Panc1 (cell line): ENCODE measurements around the gene TNFRSF21. TPM values are rescaled to one million over a fixed set of nuclear protein-coding genes. Genes with fewer than 3 reads are reported as not detected.

Source experiments
- ATAC-seq: fragments of 200-7000 bp; cut with Tn5 transposase; 2 replicates; pipeline ENCODE4 v1.9.1; 2020; ENCODE audit warnings: mild to moderate bottlenecking, moderate library complexity
- BruUV-seq: library from RNA; stranded (reverse); fragments of 400-500 nt; replicated peaks from 2 replicates; lab custom pipeline; 2021; lab: Mats Ljungman, UMichigan
- CTCF ChIA-PET: fragments of 300-600 bp; sonication (Branson Sonifier 250); formaldehyde crosslinking; loops from one replicate; lab custom pipeline; 2022; ENCODE audit warnings: antibody characterized with exemption; lab: Charles Lee
- POLR2A ChIA-PET: fragments of 300-600 bp; sonication (Branson Sonifier 250); formaldehyde crosslinking; loops from one replicate; lab custom pipeline; 2022; ENCODE audit warnings: antibody characterized with exemption; lab: Charles Lee
- DNase-seq: peaks from one replicate; pipeline ENCODE4 v3.0.0-alpha.2; 2010; ENCODE audit warnings: low read depth, low spot score
- H3K27ac ChIP-seq: 2 replicates; pipeline ENCODE4 v1.5.1; 2011; ENCODE audit warnings: mild to moderate bottlenecking, low read length, inconsistent platforms
- H3K27me3 ChIP-seq: fragments of 200-500 bp; sonication (Bioruptor generic); 2 replicates; pipeline ENCODE4 v1.6.0; 2014; ENCODE audit warnings: low read length, inconsistent platforms; ENCODE audit not compliant: control insufficient read depth, insufficient read depth
- H3K36me3 ChIP-seq: fragments of 200-500 bp; sonication (Bioruptor generic); 2 replicates; pipeline ENCODE4 v1.5.1; 2014; ENCODE audit warnings: inconsistent platforms, mild to moderate bottlenecking, low read length, moderate library complexity; ENCODE audit not compliant: control insufficient read depth, insufficient read depth
- H3K4me1 ChIP-seq: 2 replicates; pipeline ENCODE4 v1.5.1; 2011; ENCODE audit warnings: inconsistent platforms, mild to moderate bottlenecking, low read length, moderate library complexity; ENCODE audit not compliant: control insufficient read depth, insufficient read depth
- H3K4me3 ChIP-seq, 2 experiments: 2 replicates each; pipeline ENCODE4 v1.5.1; 2011 to 2012; ENCODE audit warnings: low read depth in 2 of 2, low read length in 2 of 2, mild to moderate bottlenecking in 2 of 2, inconsistent platforms in 1 of 2, moderate library complexity in 1 of 2
- H3K9me3 ChIP-seq: fragments of 200-500 bp; sonication (Bioruptor generic); 2 replicates; pipeline ENCODE4 v1.5.1; 2014; ENCODE audit warnings: low read depth, mild to moderate bottlenecking, inconsistent platforms, low read length, moderate library complexity; ENCODE audit not compliant: control insufficient read depth, insufficient read depth
- POLR2AphosphoS5 ChIP-seq: IDR thresholded peaks from 2 replicates; pipeline ENCODE4 v1.6.1; 2012; ENCODE audit warnings: mild to moderate bottlenecking, low read depth, low read length, moderate library complexity
- SIN3A ChIP-seq: IDR thresholded peaks from 2 replicates; pipeline ENCODE4 v1.6.1; 2012; ENCODE audit warnings: low read depth, mild to moderate bottlenecking, low read length, moderate library complexity, borderline replicate concordance; ENCODE audit not compliant: insufficient read depth
- TCF7L2 ChIP-seq: IDR thresholded peaks from 2 replicates; pipeline ENCODE4 v1.6.1; 2011; ENCODE audit warnings: mild to moderate bottlenecking, low read depth, low read length, inconsistent platforms
- in situ Hi-C: cut with HindIII; loops from 2 replicates; pipeline ENCODE4 v1.10.0; 2016; ENCODE audit warnings: low sequenced_read_pairs, low pct_unique_long_range_greater_than_20kb
- intact Hi-C: fragments of 100-400 bp; cut with micrococcal nuclease; formaldehyde crosslinking; loops from one replicate; pipeline ENCODE4 v1.10.0; 2022; ENCODE audit not compliant: unreplicated experiment
- total RNA-seq: library from RNA; stranded (reverse); gene quantifications from one replicate; pipeline ENCODE4 v1.2.1, GENCODE V29; 2021; ENCODE audit not compliant: unreplicated experiment
- TF ChIP-seq, protein P1 (sequence below), 2 experiments: IDR thresholded peaks; 2 replicates each; pipeline ENCODE4 v1.6.1; 2011 to 2012; ENCODE audit warnings: low read depth in 2 of 2, control low read depth in 1 of 2, low read length in 1 of 2, mild to moderate bottlenecking in 1 of 2, moderate library complexity in 1 of 2; ENCODE audit not compliant: insufficient read depth in 1 of 2
- TF ChIP-seq, protein P2 (sequence below): fragments of 450-650 bp; IDR thresholded peaks from 2 replicates; pipeline ENCODE4 v1.5.1; 2017; ENCODE audit warnings: mild to moderate bottlenecking

TNFRSF21 gene
- total RNA-seq, 1 experiment from 2014 or later = 76.0 TPM

DNA sequence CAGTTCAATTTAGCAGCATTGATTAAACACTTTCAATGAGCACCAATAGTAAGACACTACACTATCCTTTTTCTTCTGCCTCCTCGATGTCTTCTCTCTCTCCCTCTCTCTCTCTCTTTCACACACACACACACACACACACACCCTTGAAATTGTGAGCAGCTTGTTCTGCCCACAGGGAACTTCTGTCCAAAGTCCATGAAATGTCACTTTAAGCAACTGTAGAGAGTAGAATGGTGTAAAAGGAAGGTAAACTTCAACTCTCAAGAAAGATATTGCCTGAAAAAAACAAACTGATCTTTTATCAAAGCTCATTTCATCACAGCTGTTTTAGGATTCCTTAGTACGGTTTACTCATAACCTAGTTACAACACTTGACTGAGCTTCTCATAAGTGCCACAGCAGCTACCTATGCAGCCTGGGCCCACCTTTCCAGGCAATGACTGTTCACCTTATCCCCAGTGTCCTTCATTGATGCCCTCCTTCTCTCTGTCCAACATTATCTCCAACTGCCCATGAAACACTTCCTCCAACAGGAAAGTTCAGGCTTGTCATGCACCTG lies 107.0 kb downstream of the TNFRSF21 start:
- no peaks in the 10 kb centered on the region for H3K36me3 ChIP-seq
- BruUV-seq = no TSS peak
- in situ Hi-C loops (no loop called here), intact Hi-C loops (no loop called here)
- no peak overlapping the region for H3K27ac ChIP-seq
- no peaks in the 10 kb centered on the region for H3K27me3 ChIP-seq
- ATAC-seq = no peak
- TF ChIP-seq, protein P1, sequence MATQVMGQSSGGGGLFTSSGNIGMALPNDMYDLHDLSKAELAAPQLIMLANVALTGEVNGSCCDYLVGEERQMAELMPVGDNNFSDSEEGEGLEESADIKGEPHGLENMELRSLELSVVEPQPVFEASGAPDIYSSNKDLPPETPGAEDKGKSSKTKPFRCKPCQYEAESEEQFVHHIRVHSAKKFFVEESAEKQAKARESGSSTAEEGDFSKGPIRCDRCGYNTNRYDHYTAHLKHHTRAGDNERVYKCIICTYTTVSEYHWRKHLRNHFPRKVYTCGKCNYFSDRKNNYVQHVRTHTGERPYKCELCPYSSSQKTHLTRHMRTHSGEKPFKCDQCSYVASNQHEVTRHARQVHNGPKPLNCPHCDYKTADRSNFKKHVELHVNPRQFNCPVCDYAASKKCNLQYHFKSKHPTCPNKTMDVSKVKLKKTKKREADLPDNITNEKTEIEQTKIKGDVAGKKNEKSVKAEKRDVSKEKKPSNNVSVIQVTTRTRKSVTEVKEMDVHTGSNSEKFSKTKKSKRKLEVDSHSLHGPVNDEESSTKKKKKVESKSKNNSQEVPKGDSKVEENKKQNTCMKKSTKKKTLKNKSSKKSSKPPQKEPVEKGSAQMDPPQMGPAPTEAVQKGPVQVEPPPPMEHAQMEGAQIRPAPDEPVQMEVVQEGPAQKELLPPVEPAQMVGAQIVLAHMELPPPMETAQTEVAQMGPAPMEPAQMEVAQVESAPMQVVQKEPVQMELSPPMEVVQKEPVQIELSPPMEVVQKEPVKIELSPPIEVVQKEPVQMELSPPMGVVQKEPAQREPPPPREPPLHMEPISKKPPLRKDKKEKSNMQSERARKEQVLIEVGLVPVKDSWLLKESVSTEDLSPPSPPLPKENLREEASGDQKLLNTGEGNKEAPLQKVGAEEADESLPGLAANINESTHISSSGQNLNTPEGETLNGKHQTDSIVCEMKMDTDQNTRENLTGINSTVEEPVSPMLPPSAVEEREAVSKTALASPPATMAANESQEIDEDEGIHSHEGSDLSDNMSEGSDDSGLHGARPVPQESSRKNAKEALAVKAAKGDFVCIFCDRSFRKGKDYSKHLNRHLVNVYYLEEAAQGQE (IDR thresholded peaks at IDR 0.05; ENCODE audit: insufficient read depth in 1 of 2, low read depth in 2 of 2, low read length in 1 of 2) = no peak
- TF ChIP-seq TCF7L2 (no peak), POLR2AphosphoS5 (no peak), SIN3A (no peak)
- TF ChIP-seq, protein P2, sequence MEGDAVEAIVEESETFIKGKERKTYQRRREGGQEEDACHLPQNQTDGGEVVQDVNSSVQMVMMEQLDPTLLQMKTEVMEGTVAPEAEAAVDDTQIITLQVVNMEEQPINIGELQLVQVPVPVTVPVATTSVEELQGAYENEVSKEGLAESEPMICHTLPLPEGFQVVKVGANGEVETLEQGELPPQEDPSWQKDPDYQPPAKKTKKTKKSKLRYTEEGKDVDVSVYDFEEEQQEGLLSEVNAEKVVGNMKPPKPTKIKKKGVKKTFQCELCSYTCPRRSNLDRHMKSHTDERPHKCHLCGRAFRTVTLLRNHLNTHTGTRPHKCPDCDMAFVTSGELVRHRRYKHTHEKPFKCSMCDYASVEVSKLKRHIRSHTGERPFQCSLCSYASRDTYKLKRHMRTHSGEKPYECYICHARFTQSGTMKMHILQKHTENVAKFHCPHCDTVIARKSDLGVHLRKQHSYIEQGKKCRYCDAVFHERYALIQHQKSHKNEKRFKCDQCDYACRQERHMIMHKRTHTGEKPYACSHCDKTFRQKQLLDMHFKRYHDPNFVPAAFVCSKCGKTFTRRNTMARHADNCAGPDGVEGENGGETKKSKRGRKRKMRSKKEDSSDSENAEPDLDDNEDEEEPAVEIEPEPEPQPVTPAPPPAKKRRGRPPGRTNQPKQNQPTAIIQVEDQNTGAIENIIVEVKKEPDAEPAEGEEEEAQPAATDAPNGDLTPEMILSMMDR = no peak
- no peak overlapping the region for H3K4me3 ChIP-seq
- POLR2A ChIA-PET = interaction anchor here (0.6 kb wide), 1 partner anchor 98 kb away, joined by 3 read pairs; no protein-coding TSS in a partner anchor
- H3K9me3 ChIP-seq = no peaks in the 10 kb centered on the region
- CTCF ChIA-PET = no interaction called here
- H3K4me1 ChIP-seq = no peaks in the 10 kb centered on the region
- no peak for DNase-seq

DNA sequence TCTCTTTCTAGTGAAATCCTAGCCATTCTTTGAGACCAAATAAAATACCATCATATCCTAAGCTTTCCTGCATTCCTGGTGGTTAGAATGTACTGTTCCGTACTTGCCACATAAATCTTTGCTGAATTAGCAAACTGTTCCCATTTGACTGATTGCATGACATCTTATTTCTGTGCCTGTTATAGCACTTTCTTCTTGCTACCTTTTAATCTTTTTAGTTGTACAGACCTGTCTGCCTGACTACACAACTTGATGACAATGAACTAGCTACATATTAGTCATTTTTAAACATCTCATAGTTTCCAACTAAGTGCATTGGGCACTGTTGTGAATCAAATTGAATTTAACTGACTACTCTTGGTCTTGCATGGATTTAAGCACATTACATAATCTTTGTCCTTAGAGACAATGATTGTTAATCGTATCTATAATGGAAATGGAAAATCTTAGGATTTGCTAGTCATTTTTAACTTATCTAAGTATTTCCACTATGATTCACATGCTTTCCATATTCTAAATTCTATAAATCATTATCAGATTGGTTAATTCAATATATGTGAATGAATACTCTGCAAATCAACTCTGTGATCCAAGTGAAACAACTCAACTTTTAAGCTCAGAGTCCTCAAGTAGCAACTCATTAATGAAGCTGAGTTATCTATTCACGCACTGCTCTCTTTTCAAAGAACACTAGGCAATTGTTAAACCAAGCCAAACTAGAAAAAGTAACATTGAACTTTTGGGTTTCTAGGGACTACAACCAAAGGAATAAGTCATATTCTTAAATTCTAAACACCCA lies 109.0 kb downstream of the TNFRSF21 start:
- no peaks in the 10 kb centered on the region for H3K27me3 ChIP-seq
- no peaks in the 10 kb centered on the region for H3K4me1 ChIP-seq
- BruUV-seq = no TSS peak
- TF ChIP-seq, protein P1 (IDR thresholded peaks at IDR 0.05; ENCODE audit: insufficient read depth in 1 of 2, low read depth in 2 of 2, low read length in 1 of 2) = no peak
- TF ChIP-seq SIN3A (no peak), TCF7L2 (no peak), POLR2AphosphoS5 (no peak)
- TF ChIP-seq, protein P2 = no peak
- intact Hi-C loops (no loop called here), in situ Hi-C loops (no loop called here)
- ChIA-PET POLR2A (interaction anchor here (0.5 kb wide), 1 partner anchor 53 kb away, joined by 4 read pairs; no protein-coding TSS in a partner anchor), CTCF (no interaction called here)
- no peak overlapping the region for H3K27ac ChIP-seq
- ATAC-seq (no peak), DNase-seq (no peak)
- no peaks in the 10 kb centered on the region for H3K9me3 ChIP-seq
- no peak overlapping the region for H3K4me3 ChIP-seq
- no peaks in the 10 kb centered on the region for H3K36me3 ChIP-seq
